Testis (tissue), 2 donors: ENCODE results near the gene TOX2.

ENCODE experiments used
- POLR2A ChIP-seq: fragments of 450-650 bp; IDR thresholded peaks from one replicate; pipeline ENCODE4 v1.6.1; 2017; ENCODE audit warnings: antibody characterized with exemption, mild to moderate bottlenecking, moderate library complexity
- TF ChIP-seq, protein P1 (sequence below), 3 experiments: fragments of 450-650 bp in 2 of 3; fragments of 200-600 bp in 1 of 3; sonication (generic) in 1 of 3; IDR thresholded peaks; one replicate each; pipeline ENCODE4 v1.5.1; 2016 to 2019; ENCODE audit warnings: antibody characterized with exemption in 3 of 3, mild to moderate bottlenecking in 2 of 3, moderate library complexity in 1 of 3

GRCh38 chr20:43959079-43959919 is 44.6 kb downstream of the TOX2 start:
- TF ChIP-seq, protein P1, sequence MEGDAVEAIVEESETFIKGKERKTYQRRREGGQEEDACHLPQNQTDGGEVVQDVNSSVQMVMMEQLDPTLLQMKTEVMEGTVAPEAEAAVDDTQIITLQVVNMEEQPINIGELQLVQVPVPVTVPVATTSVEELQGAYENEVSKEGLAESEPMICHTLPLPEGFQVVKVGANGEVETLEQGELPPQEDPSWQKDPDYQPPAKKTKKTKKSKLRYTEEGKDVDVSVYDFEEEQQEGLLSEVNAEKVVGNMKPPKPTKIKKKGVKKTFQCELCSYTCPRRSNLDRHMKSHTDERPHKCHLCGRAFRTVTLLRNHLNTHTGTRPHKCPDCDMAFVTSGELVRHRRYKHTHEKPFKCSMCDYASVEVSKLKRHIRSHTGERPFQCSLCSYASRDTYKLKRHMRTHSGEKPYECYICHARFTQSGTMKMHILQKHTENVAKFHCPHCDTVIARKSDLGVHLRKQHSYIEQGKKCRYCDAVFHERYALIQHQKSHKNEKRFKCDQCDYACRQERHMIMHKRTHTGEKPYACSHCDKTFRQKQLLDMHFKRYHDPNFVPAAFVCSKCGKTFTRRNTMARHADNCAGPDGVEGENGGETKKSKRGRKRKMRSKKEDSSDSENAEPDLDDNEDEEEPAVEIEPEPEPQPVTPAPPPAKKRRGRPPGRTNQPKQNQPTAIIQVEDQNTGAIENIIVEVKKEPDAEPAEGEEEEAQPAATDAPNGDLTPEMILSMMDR (IDR thresholded peaks at IDR 0.05): no peak
- no peak for TF ChIP-seq POLR2A
